IPS DF 6.9 (cell line): ENCODE measurements around the gene YBX3.

Experiments
- DNase-seq: peaks from one replicate; pipeline ENCODE4 v3.0.0-alpha.2; 2013; ENCODE audit warnings: low read depth, low spot score
- H3K27ac ChIP-seq: one replicate; pipeline ENCODE4 v1.5.1; 2013; ENCODE audit warnings: low read length, control low read depth
- H3K27me3 ChIP-seq: 2 replicates; pipeline ENCODE4 v1.6.1; 2013; ENCODE audit warnings: mild to moderate bottlenecking, low read length; ENCODE audit not compliant: control insufficient read depth, insufficient read depth
- H3K36me3 ChIP-seq: 2 replicates; pipeline ENCODE4 v1.6.1; 2013; ENCODE audit warnings: low read length; ENCODE audit not compliant: control insufficient read depth, insufficient read depth
- H3K4me1 ChIP-seq: 2 replicates; pipeline ENCODE4 v1.6.1; 2013; ENCODE audit warnings: low read length; ENCODE audit not compliant: control insufficient read depth, insufficient read depth
- H3K4me3 ChIP-seq: 2 replicates; pipeline ENCODE4 v1.5.1; 2013; ENCODE audit warnings: mild to moderate bottlenecking, low read length
- H3K9me3 ChIP-seq: 2 replicates; pipeline ENCODE4 v1.6.1; 2013; ENCODE audit warnings: low read length, inconsistent platforms; ENCODE audit not compliant: control insufficient read depth, insufficient read depth
- WGBS: extraction: QIAGEN DNeasy Blood & Tissue Kit; methylation state at CpG from one replicate; pipeline ENCODE4 v1.1.7; 2013; ENCODE audit warnings: mixed read lengths, missing lambda C conversion rate; ENCODE audit not compliant: insufficient read length, insufficient coverage; 5-methylcytosine and 5-hydroxymethylcytosine counted together

The YBX3 gene

DNA sequence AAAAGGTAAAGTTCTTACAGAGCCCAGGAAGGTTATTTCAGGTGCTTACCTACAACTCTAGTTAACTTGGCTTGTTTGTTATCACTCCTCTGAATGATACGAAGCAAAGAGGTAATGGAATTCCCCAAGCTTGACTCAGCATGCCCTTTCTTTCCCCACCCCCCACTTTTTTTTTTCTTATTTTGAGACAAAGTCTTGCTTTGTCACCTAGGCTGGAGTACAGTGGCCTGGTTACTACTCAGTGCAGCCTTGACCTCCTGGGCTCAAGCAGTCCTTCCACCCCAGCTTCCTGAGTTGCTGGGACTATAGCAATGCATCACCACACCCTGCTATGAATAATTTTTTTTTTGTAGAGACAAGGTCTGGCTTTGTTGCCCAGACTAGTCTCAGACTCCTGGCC lies 17.1 kb upstream of the YBX3 start:
- DNase-seq, result no peak
- Histone ChIP-seq H3K9me3 (no peaks in the 10 kb centered on the region), H3K27me3 (no peaks in the 10 kb centered on the region), H3K4me3 (no peak overlapping the region), H3K27ac (no peak overlapping the region), H3K4me1 (no peaks in the 10 kb centered on the region), H3K36me3 (no peaks in the 10 kb centered on the region)
- WGBS, result no CpG with 5 or more reads among the region's 1 CpG

GRCh38 chr12:10739157-10740118 lies 16.3 kb upstream of the YBX3 start:
- Histone ChIP-seq H3K27me3 (no peaks in the 10 kb centered on the region), H3K9me3 (no peaks in the 10 kb centered on the region), H3K4me1 (no peaks in the 10 kb centered on the region), H3K27ac (no peak overlapping the region), H3K36me3 (no peaks in the 10 kb centered on the region), H3K4me3 (no peak overlapping the region)
- no peak for DNase-seq
- no CpG with 5 or more reads among the region's 8 CpGs for WGBS

GRCh38 chr12:10737249-10737648 lies 14.1 kb upstream of the YBX3 start:
- no peak overlapping the region for H3K27ac ChIP-seq
- WGBS, result no CpG with 5 or more reads among the region's 1 CpG
- no peak overlapping the region for H3K4me3 ChIP-seq
- H3K4me1 ChIP-seq, result no peaks in the 10 kb centered on the region
- H3K9me3 ChIP-seq, result no peaks in the 10 kb centered on the region
- no peaks in the 10 kb centered on the region for H3K36me3 ChIP-seq
- DNase-seq, result no peak
- H3K27me3 ChIP-seq, result no peaks in the 10 kb centered on the region

DNA sequence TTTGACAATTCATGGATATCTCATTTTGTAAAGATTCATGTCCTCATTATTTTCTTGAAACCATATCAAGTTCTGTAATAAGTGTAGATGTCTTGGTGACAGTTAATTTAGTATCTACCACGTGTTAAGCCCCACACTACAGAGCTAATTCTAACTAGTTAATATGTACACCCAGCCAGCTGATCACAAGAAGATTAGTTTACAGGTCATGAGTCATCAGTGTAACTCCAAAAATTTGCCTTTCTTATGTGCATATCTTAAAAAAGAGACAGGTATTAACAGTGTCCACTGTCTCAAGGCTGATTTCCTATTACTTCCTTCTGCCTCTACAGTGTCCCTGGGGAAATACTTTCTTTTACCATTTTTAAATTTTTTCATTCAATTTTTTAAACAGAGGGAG lies 13.3 kb upstream of the YBX3 start:
- no peak for DNase-seq
- no peaks in the 10 kb centered on the region for H3K27me3 ChIP-seq
- H3K9me3 ChIP-seq, result no peaks in the 10 kb centered on the region
- no peaks in the 10 kb centered on the region for H3K36me3 ChIP-seq
- H3K4me3 ChIP-seq, result no peak overlapping the region
- no peaks in the 10 kb centered on the region for H3K4me1 ChIP-seq
- no CpG with 5 or more reads among the region's 1 CpG for WGBS
- H3K27ac ChIP-seq, result no peak overlapping the region

DNA sequence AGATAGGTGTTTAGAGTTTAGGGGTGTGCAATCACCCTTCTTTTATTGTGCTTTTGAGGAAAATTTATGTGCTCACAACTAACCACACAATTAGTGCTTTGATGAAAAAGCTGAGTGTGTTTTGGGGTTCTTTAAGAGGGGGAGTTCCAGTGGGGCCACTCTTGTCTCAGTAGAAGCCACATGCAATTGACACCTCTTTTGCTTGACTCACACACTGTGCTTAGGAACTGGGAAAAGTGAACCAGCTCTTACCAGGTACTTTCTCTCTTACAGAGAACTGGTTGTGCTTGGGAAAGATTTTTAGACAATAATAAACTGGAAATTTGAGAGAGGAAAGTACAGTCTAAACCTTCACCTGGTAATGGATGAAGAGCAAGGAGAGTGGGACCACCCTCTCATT lies 12.3 kb upstream of the YBX3 start:
- Histone ChIP-seq H3K4me1 (no peaks in the 10 kb centered on the region), H3K27me3 (no peaks in the 10 kb centered on the region), H3K27ac (no peak overlapping the region), H3K9me3 (no peaks in the 10 kb centered on the region), H3K36me3 (no peaks in the 10 kb centered on the region), H3K4me3 (no peak overlapping the region)
- no peak for DNase-seq

- Histone ChIP-seq H3K4me1 (no peaks in the 10 kb centered on the region), H3K4me3 (no peak overlapping the region), H3K36me3 (no peaks in the 10 kb centered on the region), H3K27me3 (no peaks in the 10 kb centered on the region), H3K27ac (no peak overlapping the region), H3K9me3 (no peaks in the 10 kb centered on the region)
- WGBS, result no CpG with 5 or more reads among the region's 4 CpGs
- DNase-seq, result no peak
Observed at GRCh38 chr12:10732549-10732948, 9.4 kb upstream of the YBX3 start.

DNA sequence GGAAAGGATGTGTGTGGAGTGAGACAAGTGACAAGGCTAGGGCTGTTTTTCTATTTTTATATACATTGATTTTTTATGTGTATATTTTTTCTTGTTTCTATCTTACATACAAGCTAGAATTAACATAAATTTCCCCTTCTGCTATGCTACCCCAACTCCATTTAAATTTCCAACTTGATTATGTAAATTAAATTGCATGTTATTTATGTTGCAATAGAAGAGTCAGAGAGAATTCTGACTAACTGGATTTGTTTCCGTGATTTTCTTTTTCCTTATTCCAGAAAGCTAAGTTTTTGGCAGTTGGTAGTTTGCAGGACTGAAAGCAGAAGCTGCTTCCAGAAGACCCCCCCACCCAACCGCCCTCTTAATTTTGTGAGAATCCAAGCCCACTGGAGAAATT lies 8.9 kb upstream of the YBX3 start:
- WGBS, result no CpG with 5 or more reads among the region's 2 CpGs
- Histone ChIP-seq H3K36me3 (no peaks in the 10 kb centered on the region), H3K4me3 (no peak overlapping the region), H3K4me1 (no peaks in the 10 kb centered on the region), H3K27me3 (no peaks in the 10 kb centered on the region), H3K9me3 (no peaks in the 10 kb centered on the region), H3K27ac (no peak overlapping the region)
- no peak for DNase-seq

DNA sequence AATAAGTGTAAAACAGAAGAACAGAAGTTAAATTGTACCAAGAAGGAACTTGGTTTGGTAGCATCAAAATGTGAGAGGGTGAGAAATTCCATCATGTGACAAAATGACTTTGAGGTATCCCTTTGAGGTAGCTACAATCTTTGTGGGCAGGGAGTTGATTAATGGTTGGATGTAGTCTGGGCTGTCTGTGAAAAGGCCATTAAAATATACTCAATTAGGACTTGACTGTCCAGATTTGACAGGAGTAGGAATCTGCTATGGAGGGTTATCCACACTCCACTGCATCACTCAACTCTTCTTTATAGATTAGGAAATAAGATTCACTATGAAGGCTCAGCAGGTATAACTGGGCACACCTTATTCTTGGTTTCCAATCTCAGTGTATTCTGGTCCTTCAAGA lies 7.4 kb upstream of the YBX3 start:
- DNase-seq, result no peak
- no peak overlapping the region for H3K27ac ChIP-seq
- no peak overlapping the region for H3K4me3 ChIP-seq
- no peaks in the 10 kb centered on the region for H3K4me1 ChIP-seq
- H3K27me3 ChIP-seq, result no peaks in the 10 kb centered on the region
- no peaks in the 10 kb centered on the region for H3K36me3 ChIP-seq
- H3K9me3 ChIP-seq, result no peaks in the 10 kb centered on the region

GRCh38 chr12:10728091-10728490 lies 5.0 kb upstream of the YBX3 start:
- WGBS, result no CpG with 5 or more reads among the region's 3 CpGs
- no peak for DNase-seq
- no peak overlapping the region for H3K4me3 ChIP-seq
- H3K9me3 ChIP-seq, result no peaks in the 10 kb centered on the region
- no peak overlapping the region for H3K27ac ChIP-seq
- H3K27me3 ChIP-seq, result no peaks in the 10 kb centered on the region
- peaks cover 2% of the 10 kb centered on the region; the same call in 1 of the 2 replicates for H3K4me1 ChIP-seq
- no peaks in the 10 kb centered on the region; the same call in 1 of the 2 replicates for H3K36me3 ChIP-seq

DNA sequence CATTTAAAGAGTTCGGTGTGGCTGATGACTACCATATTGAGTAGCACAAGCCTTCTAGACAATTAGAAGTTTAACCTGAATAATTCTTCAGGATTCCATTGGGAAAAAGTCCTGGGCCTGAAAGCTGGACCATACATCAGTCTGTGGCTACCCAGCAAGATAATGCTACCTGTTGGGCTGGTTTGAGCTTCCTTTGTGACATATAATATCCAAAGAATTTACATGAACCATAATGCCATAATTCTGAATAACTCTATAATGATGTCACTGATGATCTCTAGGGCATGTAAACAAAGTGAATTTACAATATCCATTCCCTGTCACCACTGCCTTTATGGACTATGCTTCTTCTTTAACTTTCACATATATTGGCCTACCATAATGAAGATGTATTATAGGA lies 3.8 kb upstream of the YBX3 start:
- no peak overlapping the region for H3K4me3 ChIP-seq
- H3K27me3 ChIP-seq, result no peaks in the 10 kb centered on the region
- no peaks in the 10 kb centered on the region; the same call in 1 of the 2 replicates for H3K36me3 ChIP-seq
- no peaks in the 10 kb centered on the region for H3K9me3 ChIP-seq
- no CpG with 5 or more reads among the region's 1 CpG for WGBS
- DNase-seq, result no peak
- H3K4me1 ChIP-seq, result peaks cover 2% of the 10 kb centered on the region; the same call in 1 of the 2 replicates
- no peak overlapping the region for H3K27ac ChIP-seq

- H3K27ac ChIP-seq, result no peak overlapping the region
- H3K9me3 ChIP-seq, result no peaks in the 10 kb centered on the region
- H3K27me3 ChIP-seq, result no peaks in the 10 kb centered on the region
- H3K36me3 ChIP-seq, result no peaks in the 10 kb centered on the region; the same call in 1 of the 2 replicates
- DNase-seq, result no peak
- H3K4me1 ChIP-seq, result peaks cover 4% of the 10 kb centered on the region; the same call in 1 of the 2 replicates
- no CpG with 5 or more reads among the region's 1 CpG for WGBS
- H3K4me3 ChIP-seq, result no peak overlapping the region
Observed at GRCh38 chr12:10725003-10725402, 1.9 kb upstream of the YBX3 start.
